VCaP (cell line): ENCODE data around the gene AGTPBP1.
"Not testable (repeated sequence)": the region's sequence is repeated elsewhere in the genome, so short reads cannot be mapped to it uniquely, and the experiment has no call there.

Experiments
- H3K27ac ChIP-seq: fragments of 450-650 bp; 2 replicates; pipeline ENCODE4 v1.5.1; 2017
- CTCF ChIP-seq: fragments of 450-650 bp; conservative IDR thresholded peaks from 2 replicates; pipeline ENCODE4 v1.5.1; 2017; ENCODE audit warnings: mild to moderate bottlenecking, moderate library complexity

AGTPBP1 gene

GRCh38 chr9:85741875-85742596, at the start of gene AGTPBP1:
Gene AGTPBP1 (minus strand): TSS chr9:85741954. CDS start chr9:85712533, 29,421 bp downstream.
- 0 out of 2 replicates have a peak, but pooled peaks have one; percentile 12 for TF ChIP-seq CTCF
- H3K27ac ChIP-seq, result peak within 1 kb of the TSS; percentile 85

DNA sequence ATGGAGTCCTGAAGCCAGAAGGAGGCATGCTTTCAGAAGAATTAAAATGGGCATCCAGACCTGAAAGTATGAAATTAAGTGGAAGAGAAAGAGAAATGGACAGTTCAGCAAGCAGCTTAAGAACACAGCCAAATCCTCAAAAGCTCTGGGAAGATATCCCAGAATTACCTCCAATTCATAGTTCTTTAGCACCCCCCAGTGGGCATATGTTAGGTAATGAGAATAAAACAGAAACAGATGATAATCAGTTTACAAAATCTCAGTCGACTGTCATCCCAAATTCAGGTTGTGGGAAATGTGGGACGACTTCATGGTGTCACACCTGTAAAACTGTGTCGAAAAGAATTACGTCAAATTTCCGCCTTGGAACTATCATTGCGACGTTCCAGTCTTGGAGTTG, 44.4 kb upstream of the AGTPBP1 start:
- not testable (repeated sequence) for H3K27ac ChIP-seq

DNA sequence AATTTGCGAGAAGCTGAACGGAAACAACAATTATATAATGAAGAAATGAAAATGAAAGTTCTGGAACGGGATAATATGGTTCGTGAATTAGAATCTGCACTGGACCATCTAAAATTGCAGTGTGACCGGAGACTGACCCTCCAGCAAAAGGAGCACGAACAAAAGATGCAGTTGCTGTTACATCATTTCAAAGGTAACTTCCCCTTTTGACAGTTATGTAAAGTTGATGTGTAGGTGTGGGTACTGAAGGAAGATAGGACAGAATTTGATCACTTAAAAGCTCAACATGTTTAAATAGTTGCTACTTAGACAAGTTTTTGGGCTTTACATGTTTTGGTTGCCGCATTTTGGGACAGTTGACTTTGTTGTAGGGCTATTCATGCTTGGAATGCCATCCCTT, 32.1 kb upstream of the AGTPBP1 start:
- not testable (repeated sequence) for H3K27ac ChIP-seq

DNA sequence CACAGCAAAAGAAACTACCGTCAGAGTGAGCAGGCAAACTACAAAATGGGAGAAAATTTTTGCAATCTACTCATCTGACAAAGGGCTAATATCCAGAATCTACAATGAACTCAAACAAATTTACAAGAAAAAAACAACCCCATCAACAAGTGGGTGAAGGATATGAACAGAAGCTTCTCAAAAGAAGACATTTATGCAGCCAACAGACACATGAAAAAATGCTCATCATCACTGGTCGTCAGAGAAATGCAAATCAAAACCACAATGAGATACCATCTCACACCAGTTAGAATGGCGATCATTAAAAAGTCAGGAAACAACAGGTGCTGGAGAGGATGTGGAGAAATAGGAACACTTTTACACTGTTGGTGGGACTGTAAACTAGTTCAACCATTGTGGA, 20.0 kb upstream of the AGTPBP1 start:
- not testable (repeated sequence) for H3K27ac ChIP-seq

- H3K27ac ChIP-seq, result not testable (repeated sequence)
Observed at GRCh38 chr9:85757716-85758115, 16.0 kb upstream of the AGTPBP1 start.

DNA sequence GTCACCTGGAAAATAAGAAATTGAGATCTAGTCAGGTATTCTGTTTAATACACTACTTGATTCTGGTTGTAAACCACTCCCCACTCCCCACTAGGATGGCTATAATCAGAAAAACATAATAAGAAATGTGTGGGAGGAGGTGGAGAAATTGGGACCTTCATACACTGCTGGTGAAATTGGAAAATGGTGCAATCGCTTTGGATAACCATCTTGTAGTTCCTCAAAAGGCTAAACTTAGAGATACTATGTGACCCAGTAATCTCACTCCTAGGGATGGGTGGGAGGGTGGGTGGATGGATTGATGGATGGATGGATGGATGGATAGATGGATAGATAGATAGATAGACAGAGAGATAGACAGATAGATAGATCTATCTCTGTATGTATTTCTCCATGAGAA, 14.5 kb upstream of the AGTPBP1 start:
- H3K27ac ChIP-seq, result not testable (repeated sequence)

GRCh38 chr9:85746309-85746708, 4.6 kb upstream of the AGTPBP1 start:
- no peak overlapping the region for H3K27ac ChIP-seq
- TF ChIP-seq CTCF, result no peak

- TF ChIP-seq CTCF, result no peak
- H3K27ac ChIP-seq, result no peak overlapping the region
Observed at GRCh38 chr9:85745203-85745602, 3.4 kb upstream of the AGTPBP1 start.

- TF ChIP-seq CTCF, result no peak
- no peak overlapping the region for H3K27ac ChIP-seq
Observed at GRCh38 chr9:85744480-85744879, 2.7 kb upstream of the AGTPBP1 start.

DNA sequence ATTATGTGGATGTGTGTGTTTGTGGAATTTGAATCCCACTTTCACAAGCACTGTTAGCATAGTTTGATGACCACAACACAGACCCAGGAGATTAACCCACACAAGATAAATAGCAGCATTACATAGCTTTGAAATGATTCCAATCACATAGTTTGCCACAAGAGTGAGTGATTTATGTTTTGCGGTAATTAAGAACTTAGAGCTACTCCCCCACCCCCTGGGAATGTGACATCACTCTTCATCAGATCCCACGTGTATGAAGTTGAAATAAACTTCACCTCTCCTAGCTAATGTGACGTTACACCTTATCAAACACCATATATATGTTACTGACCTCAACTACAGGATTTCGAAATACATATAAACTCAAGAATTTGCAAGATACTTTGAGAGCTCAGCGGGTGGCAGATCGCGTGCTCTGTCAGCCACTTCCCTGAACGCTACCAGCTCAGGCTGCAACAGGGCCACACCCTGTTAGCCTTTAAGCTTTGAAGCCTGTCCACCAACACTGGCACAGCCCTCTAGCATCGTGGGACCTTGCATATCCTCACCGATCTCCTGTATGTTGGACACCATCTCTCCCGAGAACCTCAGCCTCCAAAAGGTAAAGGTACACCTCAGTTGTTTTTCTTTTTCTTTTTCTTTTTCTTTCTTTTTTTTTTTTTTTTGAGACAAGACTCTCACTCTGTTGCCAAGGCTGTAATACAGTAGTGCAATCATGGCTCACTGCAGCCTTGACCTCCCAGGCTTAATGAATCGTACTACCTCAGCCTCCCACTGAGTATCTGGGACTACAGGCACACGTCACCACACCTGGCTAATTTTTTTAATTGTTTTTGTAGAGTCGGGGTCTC, 1.7 kb upstream of the AGTPBP1 start:
- H3K27ac ChIP-seq, result no peak overlapping the region
- no peak for TF ChIP-seq CTCF
